H1 (cell line): ENCODE measurements around the gene RPL31. TPM values are rescaled to one million over a fixed set of nuclear protein-coding genes. Genes with fewer than 3 reads are reported as not detected.

ENCODE experiments used
- CTCF ChIA-PET: fragments of 300-600 bp; sonication (Branson Sonifier 250); formaldehyde crosslinking; loops from one replicate; lab custom pipeline; 2021; ENCODE audit not compliant: partially characterized antibody; lab: Charles Lee
- POLR2A ChIA-PET: fragments of 300-600 bp; sonication (Branson Sonifier 250); formaldehyde crosslinking; loops from one replicate; lab custom pipeline; 2021; ENCODE audit warnings: inconsistent platforms; ENCODE audit not compliant: partially characterized antibody; lab: Charles Lee
- DNase-seq, 2 experiments: peaks; one replicate each; pipeline versions ENCODE4 v3.0.0 to v3.0.0-alpha.2; 2010 to 2022; ENCODE audit warnings: low spot score in 2 of 2, low read depth in 1 of 2, mixed read lengths in 1 of 2
- FAIRE-seq: peaks from 2 replicates; lab custom pipeline; 2011; peaks lifted over from hg19 to GRCh38; lab: Jason Lieb, UNC
- H2AFZ ChIP-seq: 2 replicates; pipeline ENCODE4 v1.8.1; 2012; ENCODE audit warnings: low read length, inconsistent platforms
- H2AK5ac ChIP-seq: 2 replicates; pipeline ENCODE4 v1.6.1; 2013; ENCODE audit warnings: low read depth, low read length
- H2BK120ac ChIP-seq: replicated peaks from 2 replicates; pipeline ENCODE3; 2013; ENCODE audit warnings: low read depth, low read length, inconsistent platforms
- H2BK12ac ChIP-seq: 2 replicates; pipeline ENCODE4 v1.6.1; 2013; ENCODE audit warnings: low read depth, low read length
- H2BK15ac ChIP-seq: 2 replicates; pipeline ENCODE4 v1.6.1; 2013; ENCODE audit warnings: low read length
- H2BK20ac ChIP-seq: 2 replicates; pipeline ENCODE4 v1.6.1; 2013; ENCODE audit warnings: low read length
- H2BK5ac ChIP-seq: 2 replicates; pipeline ENCODE4 v1.6.1; 2013; ENCODE audit warnings: low read depth, low read length
- H3K14ac ChIP-seq: 2 replicates; pipeline ENCODE4 v1.6.1; 2013; ENCODE audit warnings: inconsistent platforms; ENCODE audit not compliant: insufficient read length
- H3K18ac ChIP-seq: 2 replicates; pipeline ENCODE4 v1.6.1; 2013; ENCODE audit warnings: low read length; ENCODE audit errors: extremely low read depth
- H3K23ac ChIP-seq: 2 replicates; pipeline ENCODE4 v1.6.1; 2013; ENCODE audit warnings: inconsistent platforms; ENCODE audit not compliant: insufficient read length
- H3K23me2 ChIP-seq: 2 replicates; pipeline ENCODE4 v1.6.1; 2013; ENCODE audit warnings: low read depth, low read length
- H3K27ac ChIP-seq: 2 replicates; pipeline ENCODE4 v1.6.1; 2011; ENCODE audit warnings: low read depth, low read length, inconsistent platforms
- H3K27me3 ChIP-seq, 4 experiments: replicated peaks in 1 of 4; 1 replicate in 1 of 4; 2 replicates in 3 of 4; pipeline versions ENCODE4 v1.6.1 to v1.8.1; 2011 to 2013; ENCODE audit warnings: low read length in 3 of 4, mild to moderate bottlenecking in 3 of 4, inconsistent platforms in 2 of 4, mixed read lengths in 2 of 4, moderate library complexity in 1 of 4; ENCODE audit not compliant: control insufficient read depth in 3 of 4, insufficient read depth in 3 of 4; ENCODE audit errors: extremely low read depth in 1 of 4
- H3K36me3 ChIP-seq, 4 experiments: 2 replicates each; pipeline versions ENCODE4 v1.6.1 to v1.8.1; 2011 to 2013; ENCODE audit warnings: mild to moderate bottlenecking in 4 of 4, low read length in 3 of 4, moderate library complexity in 2 of 4, control low read depth in 1 of 4, inconsistent platforms in 1 of 4; ENCODE audit not compliant: insufficient read depth in 4 of 4, control insufficient read depth in 2 of 4
- H3K4ac ChIP-seq: replicated peaks from 2 replicates; pipeline ENCODE3; 2013; ENCODE audit warnings: low read length, low read depth, mixed read lengths, inconsistent platforms; ENCODE audit not compliant: insufficient read length
- H3K4me1 ChIP-seq, 4 experiments: replicated peaks in 1 of 4; 1 replicate in 1 of 4; 2 replicates in 3 of 4; pipeline versions ENCODE4 v1.6.1 to v1.8.1; 2011 to 2013; ENCODE audit warnings: low read length in 3 of 4, inconsistent platforms in 2 of 4, mixed read lengths in 1 of 4; ENCODE audit not compliant: insufficient read depth in 4 of 4, control insufficient read depth in 3 of 4
- H3K4me2 ChIP-seq, 2 experiments: 2 replicates each; pipeline versions ENCODE4 v1.6.1 to v1.8.1; 2011 to 2013; ENCODE audit warnings: low read depth in 2 of 2, low read length in 2 of 2, control low read depth in 1 of 2, inconsistent platforms in 1 of 2, mild to moderate bottlenecking in 1 of 2; ENCODE audit not compliant: insufficient read depth in 1 of 2
- H3K4me3 ChIP-seq, 4 experiments: fragments of 200-600, 300-600 bp in 1 of 4; sonication (generic), shearing (Covaris generic), sonication (Bioruptor Twin) in 1 of 4; 2 replicates each; pipeline versions ENCODE4 v1.5.1 to v1.8.1; 2011 to 2016; ENCODE audit warnings: low read length in 4 of 4, low read depth in 3 of 4, control low read depth in 2 of 4, inconsistent platforms in 2 of 4, mild to moderate bottlenecking in 2 of 4, mixed read lengths in 1 of 4, moderate library complexity in 1 of 4; ENCODE audit not compliant: insufficient read depth in 2 of 4; ENCODE audit errors: extremely low read depth in 1 of 4
- H3K56ac ChIP-seq: replicated peaks from 2 replicates; pipeline ENCODE3; 2013; ENCODE audit warnings: low read depth, mild to moderate bottlenecking, mixed read lengths, low read length, inconsistent platforms; ENCODE audit not compliant: insufficient read length
- H3K79me1 ChIP-seq: 2 replicates; pipeline ENCODE4 v1.6.1; 2013; ENCODE audit warnings: low read depth, low read length, control low read depth
- H3K79me2 ChIP-seq, 2 experiments: 2 replicates each; pipeline versions ENCODE4 v1.6.1 to v1.8.1; 2012 to 2013; ENCODE audit warnings: low read length in 2 of 2, mild to moderate bottlenecking in 2 of 2, inconsistent platforms in 1 of 2; ENCODE audit not compliant: insufficient read depth in 2 of 2, control insufficient read depth in 1 of 2
- H3K9ac ChIP-seq, 4 experiments: replicated peaks in 1 of 4; 1 replicate in 1 of 4; 2 replicates in 3 of 4; pipeline versions ENCODE4 v1.6.1 to v1.8.1; 2011 to 2013; ENCODE audit warnings: low read depth in 3 of 4, low read length in 3 of 4, control low read depth in 2 of 4, mild to moderate bottlenecking in 2 of 4, moderate library complexity in 2 of 4, inconsistent platforms in 1 of 4; ENCODE audit errors: extremely low read depth in 1 of 4
- H3K9me3 ChIP-seq, 2 experiments: 2 replicates each; pipeline versions ENCODE4 v1.6.1 to v1.8.1; 2012 to 2013; ENCODE audit warnings: mild to moderate bottlenecking in 2 of 2, moderate library complexity in 2 of 2, control low read depth in 1 of 2, inconsistent platforms in 1 of 2, low read depth in 1 of 2, low read length in 1 of 2, mixed read lengths in 1 of 2; ENCODE audit not compliant: insufficient read depth in 2 of 2
- H4K20me1 ChIP-seq, 2 experiments: replicated peaks in 1 of 2; 2 replicates each; pipeline versions ENCODE3 to v1.8.1; 2011 to 2013; ENCODE audit warnings: inconsistent platforms in 2 of 2, low read length in 2 of 2, mild to moderate bottlenecking in 1 of 2; ENCODE audit not compliant: insufficient read depth in 2 of 2, control insufficient read depth in 1 of 2
- H4K5ac ChIP-seq: 2 replicates; pipeline ENCODE4 v1.6.1; 2013; ENCODE audit warnings: low read length, low read depth, mixed read lengths, inconsistent platforms; ENCODE audit not compliant: insufficient read length
- H4K8ac ChIP-seq: 2 replicates; pipeline ENCODE4 v1.8.0; 2013; ENCODE audit warnings: mild to moderate bottlenecking, moderate library complexity, low read length, inconsistent platforms; ENCODE audit not compliant: insufficient read depth; ENCODE audit errors: extremely low read depth
- H4K91ac ChIP-seq: replicated peaks from 2 replicates; pipeline ENCODE3; 2013; ENCODE audit warnings: low read length, mixed read lengths, inconsistent platforms; ENCODE audit not compliant: insufficient read length
- HDAC6 ChIP-seq: IDR thresholded peaks from one replicate; pipeline ENCODE4 v1.7.1; 2012; ENCODE audit warnings: low read depth, mild to moderate bottlenecking, inconsistent platforms, low read length, moderate library complexity
- RFX5 ChIP-seq: IDR thresholded peaks from 2 replicates; pipeline ENCODE4 v1.6.1; 2011; ENCODE audit warnings: low read depth, low read length, improper control_type of control experiment, borderline replicate concordance
- WGBS, 2 experiments: shearing (Covaris generic) in 1 of 2; methylation state at CpG; one replicate each; pipeline versions ENCODE4 v1.1.6 to v1.1.7; 2013 to 2015; ENCODE audit warnings: low lambda C conversion rate in 2 of 2, mixed read lengths in 2 of 2, inconsistent platforms in 1 of 2, low coverage in 1 of 2, missing lambda C conversion rate in 1 of 2; ENCODE audit not compliant: insufficient replicate concordance in 2 of 2, insufficient coverage in 1 of 2, insufficient read length in 1 of 2; ENCODE audit errors: extremely low coverage in 1 of 2, missing lambda C conversion rate in 1 of 2; 5-methylcytosine and 5-hydroxymethylcytosine counted together
- polyA plus RNA-seq, 7 experiments: library from polyadenylated mRNA; depleted of rRNA in 3 of 7; stranded (reverse) in 5 of 7; unstranded in 2 of 7; fragments of >200 nt in 5 of 7; fragments of 200-250 nt in 2 of 7; gene quantifications; 1 replicate in 5 of 7; 2 replicates in 1 of 7; 4 replicates in 1 of 7; pipeline versions ENCODE4 v1.2.1 to v1.2.3, GENCODE V29; 2011 to 2013; ENCODE audit warnings: missing spikeins in 2 of 7, mixed read lengths in 2 of 7
- total RNA-seq: library from RNA; stranded (reverse); fragmentation: NEBNext Ultra II Directional; extraction: Animal tissue kit (Norgen Biotek cat#: 25700); gene quantifications from 2 replicates; pipeline ENCODE4 v1.2.1, GENCODE V29; 2021

Gene RPL31
- total and polyA plus RNA-seq, 2 of the 8 experiments (the other 6 are each of a cell fraction or from before 2014, with no cell fraction given), result 1,463 to 1,722 TPM

- H3K79me2 ChIP-seq, result no peaks in the 10 kb centered on the region
- no peak overlapping the region for H2BK12ac ChIP-seq
- no peaks in the 10 kb centered on the region for H3K79me1 ChIP-seq
- CTCF ChIA-PET, result interaction anchor here (1.5 to 5.0 kb wide), 2 partner anchors 12 to 104 kb away, joined by 4 to 31 read pairs; no protein-coding TSS in a partner anchor
- no peak overlapping the region for H2BK120ac ChIP-seq
- H4K5ac ChIP-seq, result no peak overlapping the region
- H3K36me3 ChIP-seq, result peaks cover 0 to 8% (median 3%) of the 10 kb centered on the region in 4 experiments; a peak in 3 of 8 replicates
- H3K23me2 ChIP-seq, result no peaks in the 10 kb centered on the region
- H2BK5ac ChIP-seq, result no peak overlapping the region
- TF ChIP-seq RFX5, result no peak
- no peak for TF ChIP-seq HDAC6
- no peak overlapping the region for H3K4me3 ChIP-seq
- peaks cover 0 to 7% (median 1%) of the 10 kb centered on the region in 4 experiments; a peak in 4 of 7 replicates for H3K4me1 ChIP-seq
- no peak overlapping the region for H3K18ac ChIP-seq
- H2AFZ ChIP-seq, result no peak overlapping the region
- H3K14ac ChIP-seq, result no peak overlapping the region
- POLR2A ChIA-PET, result no interaction called here
- no peak overlapping the region for H2BK15ac ChIP-seq
- DNase-seq (no peak), FAIRE-seq (no peak)
- H2BK20ac ChIP-seq, result no peak overlapping the region
- H3K9ac ChIP-seq, result no peak overlapping the region
- H4K8ac ChIP-seq, result no peak overlapping the region
- no peak overlapping the region for H3K27ac ChIP-seq
- no peaks in the 10 kb centered on the region for H4K20me1 ChIP-seq
- H4K91ac ChIP-seq, result no peak overlapping the region
- H3K9me3 ChIP-seq, result no peaks in the 10 kb centered on the region
- H3K27me3 ChIP-seq, result no peaks in the 10 kb centered on the region
- no peak overlapping the region for H3K4ac ChIP-seq
- H3K4me2 ChIP-seq, result no peak overlapping the region
- 96% methylated on average over 3 of the region's 3 CpGs; no CpG with 5 or more reads in 1 of the 2 experiments for WGBS, 2 experiments
- no peak overlapping the region for H3K56ac ChIP-seq
- H3K23ac ChIP-seq, result no peak overlapping the region
- no peak overlapping the region for H2AK5ac ChIP-seq
These were observed 46.7 kb downstream of the RPL31 start for GRCh38 chr2:101048756-101049155.
